Inferior parietal cortex (tissue), 1 donor: ENCODE measurements around the gene HIKESHI.
"Not testable (repeated sequence)": the region's sequence is repeated elsewhere in the genome, so short reads cannot be mapped to it uniquely, and the experiment has no call there.

Experiments
- DNase-seq: peaks from one replicate; pipeline ENCODE4 v3.0.0-alpha.2; 2016; ENCODE audit errors: extremely low spot score

Gene HIKESHI

DNA sequence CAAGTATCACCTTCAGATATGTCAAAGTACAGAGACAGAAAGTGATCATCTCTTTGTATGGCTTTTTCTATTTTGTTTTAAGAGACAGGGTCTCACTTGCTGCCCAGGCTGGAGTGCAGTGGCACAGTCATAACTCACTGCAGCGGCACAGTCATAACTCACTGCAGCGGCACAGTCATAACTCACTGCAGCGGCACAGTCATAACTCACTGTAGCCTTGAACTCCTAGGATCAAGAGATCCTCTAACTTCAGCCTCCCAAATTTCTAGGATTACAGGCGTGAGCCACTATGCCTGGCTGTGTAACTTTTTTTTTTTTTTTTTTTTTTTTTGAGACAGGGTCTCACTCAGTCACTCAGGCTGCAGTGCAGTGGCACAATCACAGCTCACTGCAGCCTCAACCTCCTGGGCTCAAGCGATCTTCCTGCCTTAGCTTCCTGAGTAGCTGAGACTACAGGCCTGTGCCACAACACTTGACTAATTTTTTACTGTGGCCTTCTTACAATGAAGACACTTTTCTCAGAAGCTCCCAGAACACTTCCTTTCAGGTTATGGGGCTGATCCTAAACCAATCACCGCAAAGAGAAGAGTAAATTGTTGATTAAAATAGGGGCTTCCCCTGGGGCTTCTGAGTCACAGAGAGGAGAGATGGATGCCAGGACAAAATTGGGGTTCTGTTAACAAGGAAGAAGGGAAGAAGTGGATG lies 9.0 kb upstream of the HIKESHI start:
- no peak for DNase-seq

DNA sequence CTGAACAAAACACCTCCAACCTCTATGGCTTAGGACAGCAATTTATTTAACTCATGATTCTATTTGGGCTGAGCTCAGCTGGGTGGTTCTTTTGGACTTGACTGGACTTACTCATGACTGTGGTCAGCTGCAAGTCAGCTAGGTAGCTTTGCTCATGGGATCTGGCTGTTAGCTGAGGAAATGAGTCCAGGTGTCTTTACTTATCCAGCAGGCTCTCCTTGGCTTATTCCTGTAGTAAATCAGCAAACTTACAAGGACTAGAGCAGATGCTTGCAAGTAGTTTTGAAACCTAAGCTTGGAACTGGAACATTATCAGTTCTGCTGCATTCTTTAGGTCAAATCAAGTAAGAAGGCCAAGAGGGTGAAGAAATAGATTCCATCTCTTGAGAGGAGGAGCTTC lies 8.0 kb upstream of the HIKESHI start:
- no peak for DNase-seq

DNA sequence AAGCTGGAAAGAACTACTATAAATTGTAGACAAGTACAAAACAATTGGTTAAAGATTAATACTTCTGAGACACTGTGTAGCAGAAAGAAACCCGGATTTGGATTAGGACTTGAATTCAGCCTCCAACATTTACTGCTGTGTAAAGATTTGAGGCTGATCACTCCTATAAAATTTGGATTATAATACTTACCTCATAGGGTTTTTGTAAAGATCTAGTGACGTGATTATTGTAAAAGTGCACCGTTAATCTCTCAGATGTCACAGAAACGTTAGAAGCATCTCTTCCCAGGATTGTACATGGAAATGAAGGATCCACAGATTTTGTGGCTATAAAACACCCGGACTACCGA lies 323 bp upstream of the HIKESHI start:
- DNase-seq, result no peak

DNA sequence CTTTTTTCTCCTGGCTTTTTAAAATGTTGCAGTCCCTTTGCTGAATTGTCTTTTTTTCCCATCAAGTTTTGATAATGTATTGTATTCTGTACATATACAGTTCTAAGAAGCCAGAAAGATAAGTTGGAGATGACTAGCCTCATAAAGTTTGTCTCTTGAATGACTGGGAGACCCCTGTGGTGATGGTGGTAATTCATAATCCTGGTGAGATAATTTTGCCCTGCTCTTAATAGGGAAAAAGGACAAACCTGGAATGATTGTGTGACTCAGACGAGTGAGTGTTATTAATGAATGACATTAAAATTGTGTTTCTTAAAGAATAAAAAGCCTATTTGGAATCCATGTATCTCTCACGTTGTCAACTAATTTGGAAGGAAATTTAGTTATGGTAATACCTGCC lies 1.2 kb downstream of the HIKESHI start:
- DNase-seq, result no peak

DNA sequence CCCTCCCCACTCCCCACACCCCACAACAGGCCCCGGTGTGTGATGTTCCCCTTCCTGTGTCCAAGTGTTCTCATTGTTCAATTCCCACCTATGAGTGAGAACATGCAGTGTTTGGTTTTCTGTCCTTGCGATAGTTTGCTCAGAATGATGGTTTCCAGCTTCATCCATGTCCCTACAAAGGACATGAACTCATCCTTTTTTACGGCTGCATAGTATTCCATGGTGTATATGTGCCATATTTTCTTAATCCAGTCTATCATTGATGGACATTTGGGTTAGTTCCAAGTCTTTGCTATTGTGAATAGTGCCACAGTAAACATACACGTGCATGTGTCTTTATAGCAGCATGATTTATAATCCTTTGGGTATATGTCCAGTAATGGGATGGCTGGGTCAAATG lies 6.7 kb downstream of the HIKESHI start:
- not testable (repeated sequence) for DNase-seq

DNA sequence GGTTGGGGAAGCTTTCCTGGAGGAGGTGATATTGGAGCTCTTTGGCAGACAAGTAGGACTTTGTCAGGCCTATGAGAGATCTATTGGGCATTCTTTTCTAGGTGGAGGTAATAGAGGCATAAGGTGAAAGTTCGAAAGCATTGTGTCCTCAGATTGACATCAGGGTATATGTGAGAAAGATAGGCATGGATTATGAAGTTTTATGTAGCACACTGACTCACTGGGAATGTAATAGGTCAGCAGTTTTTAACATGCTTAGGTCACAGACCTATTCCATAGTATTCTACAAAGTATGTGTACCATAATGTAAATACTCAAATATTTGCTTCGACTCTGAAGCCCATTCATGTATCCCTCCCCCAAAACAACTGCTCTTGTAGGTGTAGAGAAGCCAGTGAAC lies 11.8 kb downstream of the HIKESHI start:
- DNase-seq, result no peak

DNA sequence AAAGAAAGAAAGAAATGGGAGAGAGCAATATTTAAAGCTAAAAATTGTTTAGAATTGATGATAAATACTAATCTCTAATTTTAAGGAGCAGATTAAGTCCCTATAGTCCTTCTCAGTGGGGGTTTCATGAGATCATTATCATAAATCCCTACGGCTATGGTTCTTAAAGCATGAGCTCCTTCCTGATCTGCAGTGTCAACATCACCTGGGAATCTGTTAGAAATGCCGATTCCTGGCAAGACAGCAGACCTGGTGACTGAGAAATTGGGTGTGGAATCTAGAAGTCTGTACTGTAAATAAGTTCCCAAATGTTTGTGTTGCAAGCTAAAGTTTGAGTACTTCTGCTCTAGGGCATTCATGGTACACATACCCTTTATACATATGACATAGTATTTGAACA lies 12.6 kb downstream of the HIKESHI start:
- no peak for DNase-seq

DNA sequence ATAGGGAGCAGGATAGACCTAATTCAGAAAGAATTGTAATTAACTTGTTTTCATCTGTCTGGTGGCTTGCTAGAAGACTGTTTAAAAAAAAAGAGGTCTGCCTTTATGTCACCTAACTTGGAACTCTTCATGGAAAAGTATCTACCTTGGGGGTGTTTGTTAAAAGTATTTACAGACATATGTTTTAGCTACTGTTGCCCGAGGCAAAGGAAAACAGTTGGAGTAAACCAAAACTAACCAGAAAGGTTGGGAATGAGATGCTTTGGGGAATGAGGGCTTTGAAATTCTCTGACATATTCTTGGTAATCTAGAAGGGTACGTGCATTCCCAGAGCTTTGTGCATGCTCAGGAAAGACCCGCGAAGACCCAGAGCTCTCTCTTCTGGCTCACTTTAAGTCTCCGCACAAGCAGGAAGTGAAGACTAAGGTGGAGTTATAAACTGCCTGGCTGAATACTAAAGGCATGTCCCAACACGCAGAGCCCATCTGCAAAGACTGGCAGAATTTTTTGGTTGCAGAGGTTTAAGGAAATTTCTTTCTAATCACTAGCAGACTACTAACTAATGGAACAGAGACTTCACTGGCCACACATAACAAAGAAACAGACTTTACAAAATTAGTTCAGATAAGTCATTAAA lies 33.2 kb downstream of the HIKESHI start:
- no peak for DNase-seq

DNA sequence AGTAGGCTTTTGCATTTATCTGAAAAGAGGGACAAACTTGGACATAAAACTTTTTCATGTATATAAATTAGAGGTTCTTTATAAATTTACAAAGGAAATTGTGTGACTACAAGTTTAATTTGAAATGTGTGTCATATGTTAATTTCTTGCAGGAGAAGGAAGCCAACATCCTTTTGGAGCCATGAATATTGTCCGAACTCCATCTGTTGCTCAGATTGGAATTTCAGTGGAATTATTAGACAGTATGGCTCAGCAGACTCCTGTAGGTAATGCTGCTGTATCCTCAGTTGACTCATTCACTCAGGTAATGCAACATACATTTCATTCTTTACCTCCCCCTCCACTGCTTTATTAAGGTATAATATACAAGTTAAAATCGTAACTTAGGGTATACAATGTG lies 35.2 kb downstream of the HIKESHI start:
- no peak for DNase-seq

DNA sequence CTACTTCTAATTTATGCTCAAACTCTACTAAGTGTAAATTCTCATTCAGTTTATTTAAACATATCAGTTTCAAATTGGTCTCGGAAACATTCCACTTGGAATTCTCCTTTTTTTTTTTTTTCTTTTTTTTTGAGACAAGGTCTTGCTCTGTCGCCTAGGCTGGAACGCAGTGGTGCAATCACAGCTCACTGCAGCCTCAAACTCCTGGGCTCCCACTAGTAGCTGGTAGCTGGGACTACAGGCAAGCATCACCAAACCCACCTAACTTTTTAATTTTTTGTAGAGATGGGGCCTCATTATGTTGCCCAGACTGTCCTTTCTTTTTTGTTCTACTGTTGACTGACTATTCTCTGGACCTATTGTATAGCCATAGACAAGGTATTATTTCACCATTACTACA lies 39.3 kb downstream of the HIKESHI start:
- DNase-seq, result no peak

DNA sequence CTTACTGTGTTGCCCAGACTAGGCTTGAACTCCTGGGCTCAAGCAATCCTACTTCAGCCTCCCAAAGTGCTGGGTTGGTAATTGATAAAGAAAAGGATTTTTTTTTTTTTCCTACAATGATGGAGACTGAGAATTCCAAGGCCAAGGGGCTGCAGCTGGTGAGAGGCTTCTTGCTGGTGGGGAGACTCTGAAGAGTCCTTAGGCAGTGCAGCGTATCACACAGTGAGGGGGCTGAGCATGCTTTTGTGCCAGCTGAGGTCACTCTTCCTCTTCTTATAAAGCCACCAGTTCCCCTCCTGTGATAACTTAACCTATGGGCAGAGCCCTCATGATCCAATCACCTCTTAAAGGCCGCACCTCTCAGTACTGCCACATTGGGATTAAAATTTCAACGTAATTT lies 44.5 kb downstream of the HIKESHI start:
- DNase-seq, result no peak

DNA sequence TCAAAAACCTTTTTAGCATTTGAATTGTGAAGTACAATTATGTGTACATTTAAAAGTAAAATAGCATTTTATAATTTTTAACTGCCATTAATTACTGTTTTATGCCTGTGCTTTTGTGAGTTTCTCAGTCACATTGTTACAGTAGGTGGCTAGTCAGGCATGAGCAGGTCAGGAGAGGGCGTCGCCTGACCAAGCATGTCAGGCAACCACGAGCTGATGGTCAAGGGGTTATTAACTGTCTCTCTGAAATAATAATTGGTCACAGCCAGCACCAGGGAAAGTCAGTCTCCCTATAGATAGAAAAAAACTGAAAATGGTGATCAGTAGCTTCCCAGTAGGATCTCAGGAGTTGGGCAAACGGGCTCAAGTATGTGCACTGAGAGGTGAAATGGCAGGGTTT lies 53.2 kb downstream of the HIKESHI start:
- DNase-seq, result no peak

DNA sequence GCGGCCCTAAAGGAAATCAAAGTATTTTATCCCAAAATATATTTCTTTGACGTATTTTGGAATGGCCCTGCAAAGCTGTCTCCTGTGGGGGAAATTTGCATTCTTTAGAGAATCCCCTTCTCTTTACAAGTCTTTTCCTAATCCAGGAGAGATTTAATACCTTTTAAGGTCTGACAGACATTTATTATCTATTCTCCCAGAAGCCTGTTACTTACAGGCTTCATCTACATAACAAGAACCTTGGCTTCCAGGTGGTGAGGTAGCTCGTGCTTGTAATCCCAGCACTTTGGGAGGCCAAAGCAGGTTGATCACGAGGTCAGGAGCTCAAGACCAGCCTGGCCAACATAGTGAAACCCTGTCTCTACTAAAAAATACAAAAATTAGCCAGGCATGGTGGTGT lies 55.4 kb downstream of the HIKESHI start:
- not testable (repeated sequence) for DNase-seq

DNA sequence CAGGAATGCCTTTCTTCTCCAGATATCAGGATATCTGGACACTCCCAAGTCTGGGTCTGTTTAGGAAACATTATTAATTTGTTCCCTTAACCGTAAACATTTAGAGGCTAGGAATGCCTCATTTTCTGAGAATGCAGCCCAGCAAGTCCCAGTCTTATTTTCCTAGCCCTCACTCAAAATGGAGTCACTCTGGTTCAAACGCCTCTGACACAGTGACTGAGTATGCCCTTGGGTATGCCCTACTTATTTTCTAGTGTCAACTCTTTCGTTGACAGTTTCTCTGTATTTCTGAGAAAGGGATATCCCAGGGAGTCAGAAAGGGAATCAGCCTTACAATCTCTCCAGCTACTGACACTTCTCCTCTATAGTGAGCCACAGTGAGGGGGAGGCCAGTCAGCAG lies 56.7 kb downstream of the HIKESHI start:
- no peak for DNase-seq

DNA sequence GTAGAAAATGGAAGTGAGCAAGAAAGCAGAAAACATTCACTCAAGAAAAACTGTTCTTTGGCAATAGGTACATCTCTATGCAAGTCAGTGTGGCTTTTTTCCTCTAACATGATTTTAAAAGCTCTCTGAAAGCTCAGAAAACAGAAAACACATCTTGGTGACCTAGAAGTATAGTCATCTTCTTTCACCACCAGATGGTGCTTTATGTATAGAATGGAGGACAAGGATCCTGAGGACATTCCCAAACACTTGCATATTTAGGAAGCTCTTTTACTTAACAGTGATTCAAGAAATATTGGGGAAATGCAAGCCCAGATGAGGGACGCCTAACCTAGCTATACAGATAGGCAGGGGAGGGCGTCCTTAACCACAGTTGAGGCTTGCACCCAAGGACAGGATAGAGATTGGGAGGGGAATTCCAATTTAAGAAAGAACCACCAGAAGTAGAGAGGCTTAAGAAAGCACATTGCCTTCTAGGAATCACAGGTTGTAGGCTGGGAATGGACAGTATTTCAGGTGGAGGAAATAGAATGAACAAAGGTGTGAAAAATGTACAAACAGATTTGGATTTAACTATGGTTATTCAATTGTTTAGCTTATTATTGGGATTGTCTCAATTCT lies 58.8 kb downstream of the HIKESHI start:
- peak; percentile 48 for DNase-seq

DNA sequence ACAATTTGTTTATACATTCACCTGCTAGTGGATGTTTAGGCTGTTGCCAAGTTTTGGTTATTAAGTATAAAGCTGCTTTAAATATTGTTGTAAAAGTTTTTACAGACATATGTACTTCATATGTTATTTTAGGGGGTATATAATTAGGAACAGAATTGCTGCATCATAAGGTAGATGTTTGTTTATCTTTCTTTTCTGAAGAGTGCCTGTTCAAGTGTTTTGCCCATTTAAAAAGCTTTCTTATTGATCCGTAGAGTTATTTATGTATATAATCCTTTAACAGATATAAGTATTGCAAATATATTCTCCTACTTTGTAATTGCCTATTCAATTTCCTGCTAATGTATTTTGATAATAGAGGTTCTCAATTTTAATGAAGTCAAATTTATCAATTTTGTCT lies 61.4 kb downstream of the HIKESHI start:
- no peak for DNase-seq

DNA sequence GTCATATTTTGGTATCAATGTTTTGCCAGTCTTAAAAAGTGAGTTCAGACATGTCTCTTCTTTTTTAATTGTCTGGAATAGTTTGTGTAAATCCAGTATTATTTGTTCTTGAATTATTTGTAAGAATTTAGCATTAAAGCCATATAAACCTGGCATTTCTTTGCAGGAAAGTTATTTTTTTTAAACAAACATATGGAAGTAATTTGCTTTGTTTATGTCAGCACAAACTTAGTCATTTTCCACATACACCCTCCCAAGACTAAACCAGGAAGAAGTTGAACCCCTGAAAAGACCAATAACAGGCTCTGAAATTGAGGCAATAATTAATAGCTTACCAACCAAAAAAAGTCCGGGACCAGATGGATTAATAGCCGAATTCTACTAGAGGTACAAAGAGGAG lies 63.5 kb downstream of the HIKESHI start:
- DNase-seq, result no peak

DNA sequence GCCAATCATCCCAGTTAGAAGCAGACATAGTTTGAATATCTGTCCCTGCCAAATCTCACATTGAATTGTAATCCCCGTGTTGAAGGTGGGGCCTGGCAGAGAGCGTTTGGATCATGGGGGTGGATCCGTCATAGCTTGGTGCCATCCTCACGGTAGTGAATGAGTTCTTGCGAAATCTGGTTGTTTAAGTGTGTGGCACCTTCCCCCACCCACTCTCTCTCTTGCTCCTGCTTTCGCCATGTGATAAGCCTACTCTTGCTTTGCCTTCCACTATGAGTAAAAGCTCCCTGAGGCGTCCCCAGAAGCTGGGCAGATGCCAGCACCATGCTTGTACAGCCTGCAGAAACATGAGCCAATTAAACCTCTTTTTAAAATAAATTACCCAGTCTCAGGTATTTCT lies 67.6 kb downstream of the HIKESHI start:
- no peak for DNase-seq

DNA sequence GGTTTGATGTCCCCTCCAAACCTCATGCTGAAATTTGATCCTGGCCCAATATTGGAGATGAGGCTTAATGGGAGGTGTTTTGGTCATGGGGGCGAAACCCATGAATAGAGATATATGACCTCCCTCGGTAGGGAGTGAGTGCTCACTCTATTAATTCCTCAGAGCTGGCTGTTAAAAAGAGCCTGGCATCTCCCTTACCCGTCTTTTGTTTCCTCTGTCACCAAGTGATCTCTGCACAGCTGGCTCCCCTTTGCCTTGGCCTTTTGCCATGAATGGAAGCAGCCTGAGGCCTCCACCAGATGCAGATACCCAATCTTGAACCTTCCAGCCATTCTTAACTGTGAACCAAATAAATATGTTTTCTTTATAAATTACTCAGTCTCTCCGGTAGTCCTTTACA lies 68.1 kb downstream of the HIKESHI start:
- DNase-seq, result no peak

DNA sequence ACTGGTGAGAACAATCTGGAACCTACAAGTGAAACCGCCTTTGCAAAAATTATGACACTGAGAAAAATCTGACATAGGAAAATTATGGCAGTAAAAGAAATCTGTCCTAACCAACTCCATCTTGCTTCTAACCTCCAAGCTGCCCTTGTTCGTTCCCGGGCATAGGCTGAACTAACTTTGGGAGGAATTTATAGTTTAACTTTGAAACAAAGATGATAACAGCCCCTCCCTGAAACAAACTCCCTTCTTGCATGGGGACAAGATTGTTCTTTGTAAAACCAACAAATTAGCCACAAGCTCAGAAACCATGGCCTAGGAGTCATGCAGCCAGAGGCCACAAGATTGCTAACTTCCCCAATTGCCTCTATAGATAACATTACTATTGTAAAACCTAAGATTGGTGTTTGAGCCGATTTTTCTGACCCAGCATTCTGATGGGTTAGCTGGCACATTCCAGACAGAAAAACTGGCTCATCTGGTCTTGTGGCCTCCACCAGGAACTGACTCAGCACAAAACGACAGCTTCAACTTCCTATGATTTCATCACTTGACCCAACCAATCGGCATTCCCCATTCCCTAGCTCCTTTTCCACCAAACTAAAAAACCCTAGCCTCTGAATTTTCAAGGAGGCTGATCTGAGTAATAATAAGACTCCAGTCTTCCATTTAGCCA lies 69.0 kb downstream of the HIKESHI start:
- no peak for DNase-seq

DNA sequence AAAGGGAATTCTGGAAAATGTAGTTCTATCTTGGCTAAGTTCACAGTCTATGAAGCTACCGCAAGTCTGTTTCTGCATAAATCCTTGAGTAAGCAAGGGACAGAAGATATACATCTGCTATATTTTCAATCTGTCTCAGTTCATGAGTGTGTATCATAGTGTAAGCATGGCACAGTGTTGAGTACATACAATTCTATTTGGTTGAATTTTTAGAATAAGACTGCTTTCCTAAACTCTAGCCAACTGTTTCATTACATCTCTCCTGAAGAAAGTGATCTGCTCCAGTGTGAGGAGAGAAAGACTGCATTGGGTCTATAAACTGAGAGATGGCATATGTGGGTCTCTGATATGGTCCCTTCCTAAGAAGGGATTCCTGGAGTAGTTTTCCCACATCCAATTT lies 70.0 kb downstream of the HIKESHI start:
- DNase-seq, result no peak

DNA sequence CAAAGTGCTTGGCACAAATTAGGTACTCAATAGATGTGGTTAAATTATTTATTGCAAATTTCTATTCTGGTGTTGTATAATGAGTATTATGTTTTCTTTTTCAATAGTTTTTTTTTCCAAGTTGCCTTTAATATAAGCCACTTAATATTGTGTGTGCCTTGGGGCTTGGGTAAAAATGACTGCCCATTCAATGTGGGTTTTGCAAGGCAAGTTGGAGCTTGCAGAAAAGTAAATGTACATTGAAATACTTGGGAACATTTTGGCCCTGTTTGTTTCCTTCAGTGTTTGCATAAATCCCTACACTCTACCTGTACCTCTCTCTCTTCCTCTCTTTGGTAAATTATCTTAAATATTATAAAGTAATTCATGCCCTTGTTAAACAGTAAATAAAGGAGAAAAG lies 70.5 kb downstream of the HIKESHI start:
- no peak for DNase-seq

DNA sequence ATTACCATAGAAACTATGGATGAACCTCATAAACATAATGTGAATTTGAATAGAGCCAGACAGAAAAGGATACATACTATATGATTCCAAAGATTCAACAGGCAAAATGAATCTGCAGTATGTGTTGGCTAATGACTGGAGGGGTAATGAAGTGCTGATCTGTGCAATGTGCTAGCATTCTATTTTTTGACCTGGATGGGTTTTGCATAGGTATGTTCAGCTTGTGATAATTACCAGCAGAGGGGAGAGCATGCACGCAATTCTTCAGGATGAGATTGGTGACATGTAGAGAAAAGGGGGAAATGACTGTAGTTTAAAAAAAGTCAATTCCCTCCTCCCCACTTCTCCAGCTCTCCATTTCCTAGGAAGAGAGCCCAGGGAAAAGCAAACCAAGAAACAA lies 72.0 kb downstream of the HIKESHI start:
- DNase-seq, result no peak
